HCT116 (cell line): ENCODE measurements around the gene ARMCX5. TPM values are rescaled to one million over a fixed set of nuclear protein-coding genes. Genes with fewer than 3 reads are reported as not detected.

ENCODE experiments used
- ATAC-seq: fragments of 200-7000 bp; cut with Tn5 transposase; 2 replicates; pipeline ENCODE4 v1.9.1; 2020; ENCODE audit warnings: mild to moderate bottlenecking, moderate library complexity
- BruUV-seq: library from RNA; stranded (reverse); fragments of 400-500 nt; replicated peaks from 2 replicates; lab custom pipeline; 2021; lab: Mats Ljungman, UMichigan
- CTCF ChIA-PET: fragments of 300-600 bp; sonication (Branson Sonifier 250); formaldehyde crosslinking; loops from one replicate; lab custom pipeline; 2021; ENCODE audit warnings: antibody characterized with exemption; lab: Charles Lee
- POLR2A ChIA-PET: fragments of 300-600, 350-600 bp; sonication (Branson Sonifier 250); formaldehyde crosslinking; loops from one replicate; lab custom pipeline; 2021; ENCODE audit warnings: antibody characterized with exemption; lab: Charles Lee
- RAD21 ChIA-PET, 2 experiments: fragments of 300-600 bp; sonication (Branson Sonifier 250); formaldehyde crosslinking; loops; one replicate each; lab custom pipeline; 2023; ENCODE audit warnings: low total read pairs in 2 of 2; ENCODE audit not compliant: uncharacterized antibody in 2 of 2, unreplicated experiment in 2 of 2, low non-redundant PET in 1 of 2; lab: Charles Lee
- DNase-seq: peaks from one replicate; pipeline ENCODE4 v3.0.0-alpha.2; 2010; ENCODE audit warnings: low read depth, low spot score
- H2AFZ ChIP-seq: fragments of 200-600 bp; shearing (Covaris generic), sonication (generic); 2 replicates; pipeline ENCODE4 v1.6.1; 2017; ENCODE audit warnings: low read depth, mixed run types, mixed read lengths, antibody characterized with exemption, low read length; ENCODE audit not compliant: poor library complexity, severe bottlenecking
- H3K27ac ChIP-seq: 2 replicates; pipeline ENCODE4 v1.5.1; 2012; ENCODE audit warnings: low read depth, low read length
- H3K27me3 ChIP-seq: fragments of 200-600 bp; sonication (generic); 2 replicates; pipeline ENCODE4 v1.6.1; 2016; ENCODE audit warnings: mixed run types, low read length, mixed read lengths; ENCODE audit not compliant: insufficient read depth
- H3K36me3 ChIP-seq, 2 experiments: fragments of 200-500 bp in 1 of 2; fragments of 200-600 bp in 1 of 2; sonication (Bioruptor generic) in 1 of 2; sonication (generic) in 1 of 2; 2 replicates each; pipeline versions ENCODE4 v1.5.1 to v1.6.1; 2014 to 2016; ENCODE audit warnings: low read length in 2 of 2, inconsistent platforms in 1 of 2, mixed read lengths in 1 of 2, mixed run types in 1 of 2; ENCODE audit not compliant: insufficient read depth in 2 of 2, control insufficient read depth in 1 of 2
- H3K4me1 ChIP-seq, 2 experiments: fragments of 200-600 bp in 1 of 2; sonication (generic) in 1 of 2; 2 replicates each; pipeline versions ENCODE4 v1.5.1 to v1.6.1; 2012 to 2017; ENCODE audit warnings: low read length in 2 of 2, inconsistent platforms in 1 of 2, mild to moderate bottlenecking in 1 of 2, mixed read lengths in 1 of 2, mixed run types in 1 of 2, moderate library complexity in 1 of 2; ENCODE audit not compliant: insufficient read depth in 2 of 2, control insufficient read depth in 1 of 2
- H3K4me2 ChIP-seq: fragments of 200-600 bp; sonication (generic); 2 replicates; pipeline ENCODE4 v1.6.1; 2017; ENCODE audit warnings: mixed run types, low read length, mixed read lengths
- H3K4me3 ChIP-seq, 2 experiments: fragments of 200-600 bp in 1 of 2; sonication (generic) in 1 of 2; replicated peaks in 1 of 2; 2 replicates each; pipeline ENCODE4 v1.5.1; 2011 to 2016; ENCODE audit warnings: low read length in 2 of 2, control low read depth in 1 of 2, low read depth in 1 of 2, mild to moderate bottlenecking in 1 of 2, mixed read lengths in 1 of 2, mixed run types in 1 of 2
- H3K79me2 ChIP-seq: fragments of 200-600 bp; sonication (generic); 2 replicates; pipeline ENCODE4 v1.6.1; 2017; ENCODE audit warnings: mild to moderate bottlenecking, mixed run types, low read length, moderate library complexity, mixed read lengths; ENCODE audit not compliant: insufficient read depth
- H3K9ac ChIP-seq: fragments of 200-600 bp; sonication (generic); 2 replicates; pipeline ENCODE4 v1.6.1; 2016; ENCODE audit warnings: low read length, mixed read lengths
- H3K9me2 ChIP-seq: fragments of 200-600 bp; sonication (generic), shearing (Covaris generic); 2 replicates; pipeline ENCODE4 v1.6.1; 2017; ENCODE audit warnings: mixed run types, mild to moderate bottlenecking, moderate library complexity; ENCODE audit not compliant: insufficient read depth
- H3K9me3 ChIP-seq, 2 experiments: fragments of 200-500 bp in 1 of 2; fragments of 200-600 bp in 1 of 2; sonication (Bioruptor generic) in 1 of 2; sonication (generic) in 1 of 2; 2 replicates each; pipeline ENCODE4 v1.6.1; 2014 to 2017; ENCODE audit warnings: low read length in 2 of 2, mixed read lengths in 2 of 2, inconsistent platforms in 1 of 2, low read depth in 1 of 2, mild to moderate bottlenecking in 1 of 2, mixed run types in 1 of 2, moderate library complexity in 1 of 2; ENCODE audit not compliant: control insufficient read depth in 1 of 2, insufficient read depth in 1 of 2
- H4K20me1 ChIP-seq: fragments of 200-600 bp; sonication (generic), shearing (Covaris generic); 2 replicates; pipeline ENCODE4 v1.6.1; 2017; ENCODE audit warnings: mixed run types, mild to moderate bottlenecking, moderate library complexity; ENCODE audit not compliant: insufficient read depth
- ATF3 ChIP-seq: IDR thresholded peaks from 2 replicates; pipeline ENCODE4 v1.6.1; 2012
- CBX3 ChIP-seq: IDR thresholded peaks from 2 replicates; pipeline ENCODE4 v1.6.1; 2012; ENCODE audit warnings: low read depth
- EGR1 ChIP-seq: IDR thresholded peaks from 2 replicates; pipeline ENCODE4 v1.6.1; 2012; ENCODE audit warnings: low read depth
- EZH2phosphoT487 ChIP-seq: fragments of 200-600 bp; IDR thresholded peaks from 2 replicates; pipeline ENCODE4 v1.6.1; 2018; ENCODE audit warnings: antibody characterized with exemption, borderline replicate concordance
- FOSL1 ChIP-seq: IDR thresholded peaks from 2 replicates; pipeline ENCODE4 v1.6.1; 2012; ENCODE audit warnings: low read depth
- JUND ChIP-seq: IDR thresholded peaks from 2 replicates; pipeline ENCODE4 v1.6.1; 2012
- MAX ChIP-seq: IDR thresholded peaks from 2 replicates; pipeline ENCODE4 v1.6.1; 2012
- POLR2A ChIP-seq: IDR thresholded peaks from 2 replicates; pipeline ENCODE4 v1.7.0; 2011; ENCODE audit warnings: borderline replicate concordance; ENCODE audit not compliant: insufficient read depth, insufficient read length; ENCODE audit errors: extremely low read depth
- POLR2AphosphoS5 ChIP-seq: IDR thresholded peaks from 2 replicates; pipeline ENCODE4 v1.6.1; 2011; ENCODE audit warnings: mild to moderate bottlenecking, low read depth, low read length, moderate library complexity
- RAD21 ChIP-seq: IDR thresholded peaks from 2 replicates; pipeline ENCODE4 v1.6.1; 2012; ENCODE audit warnings: low read depth, mild to moderate bottlenecking
- REST ChIP-seq: IDR thresholded peaks from 2 replicates; pipeline ENCODE4 v1.6.1; 2012; ENCODE audit warnings: low read depth
- SIN3A ChIP-seq: IDR thresholded peaks from 2 replicates; pipeline ENCODE4 v1.6.1; 2012; ENCODE audit warnings: low read depth
- SP1 ChIP-seq: IDR thresholded peaks from 2 replicates; pipeline ENCODE4 v1.6.1; 2012; ENCODE audit warnings: low read depth
- TCF7L2 ChIP-seq: IDR thresholded peaks from 2 replicates; pipeline ENCODE4 v1.7.0; 2011; ENCODE audit warnings: borderline replicate concordance, inconsistent platforms; ENCODE audit not compliant: insufficient read depth, insufficient read length; ENCODE audit errors: extremely low read depth
- ZBTB33 ChIP-seq: IDR thresholded peaks from 2 replicates; pipeline ENCODE4 v1.6.1; 2011; ENCODE audit warnings: mild to moderate bottlenecking, low read length, moderate library complexity; ENCODE audit not compliant: insufficient replicate concordance; ENCODE audit errors: extremely low read depth
- ZNF274 ChIP-seq: fragments of 200-500 bp; sonication (Bioruptor generic); IDR thresholded peaks from 2 replicates; pipeline ENCODE4 v1.6.1; 2014; ENCODE audit warnings: mild to moderate bottlenecking, low read depth, low read length, inconsistent platforms
- intact Hi-C: fragments of 100-400 bp; cut with micrococcal nuclease; formaldehyde crosslinking; loops from 2 replicates; pipeline ENCODE4 v1.10.0; 2022
- total RNA-seq: library from RNA; stranded (reverse); gene quantifications from one replicate; pipeline ENCODE4 v1.2.1, GENCODE V29; 2021; ENCODE audit not compliant: unreplicated experiment

The ARMCX5 gene
- total RNA-seq, 1 experiment from 2014 or later, result 11.7 TPM

GRCh38 chrX:102627640-102628039 is 28.3 kb downstream of the ARMCX5 start:
- ChIA-PET POLR2A (no interaction called here), RAD21 (no interaction called here), CTCF (no interaction called here)
- no TSS peak for BruUV-seq
- no peaks in the 10 kb centered on the region for H3K9me3 ChIP-seq
- no peaks in the 10 kb centered on the region for H3K79me2 ChIP-seq
- no peaks in the 10 kb centered on the region for H3K36me3 ChIP-seq
- H3K4me2 ChIP-seq, result no peak overlapping the region
- no peak for ATAC-seq
- no peak overlapping the region for H3K9ac ChIP-seq
- no peak overlapping the region for H3K27ac ChIP-seq
- no peaks in the 10 kb centered on the region for H3K9me2 ChIP-seq
- no peaks in the 10 kb centered on the region for H3K27me3 ChIP-seq
- no peaks in the 10 kb centered on the region for H3K4me1 ChIP-seq
- no peak overlapping the region for H3K4me3 ChIP-seq
- intact Hi-C loops, result no loop called here
- DNase-seq, result no peak
- H2AFZ ChIP-seq, result no peak overlapping the region
- H4K20me1 ChIP-seq, result no peaks in the 10 kb centered on the region
- TF ChIP-seq ATF3, result no peak
- TF ChIP-seq EZH2phosphoT487, result no peak
- no peak for TF ChIP-seq TCF7L2
- no peak for TF ChIP-seq MAX
- no peak for TF ChIP-seq EGR1
- no peak for TF ChIP-seq FOSL1
- TF ChIP-seq RAD21, result no peak
- TF ChIP-seq JUND, result no peak

GRCh38 chrX:102637561-102637960 is 38.2 kb downstream of the ARMCX5 start:
- POLR2A ChIA-PET, result no interaction called here
- BruUV-seq, result no TSS peak
- no peaks in the 10 kb centered on the region for H3K9me2 ChIP-seq
- TF ChIP-seq REST, result no peak
- no peak for TF ChIP-seq POLR2A
- TF ChIP-seq ZBTB33, result no peak
- no peak for TF ChIP-seq POLR2AphosphoS5
- no peak for TF ChIP-seq CBX3
- TF ChIP-seq FOSL1, result no peak
- TF ChIP-seq SIN3A, result no peak
- TF ChIP-seq TCF7L2, result no peak
- TF ChIP-seq ZNF274, result no peak
- TF ChIP-seq RAD21, result no peak
- no peak for TF ChIP-seq MAX
- TF ChIP-seq SP1, result no peak

More at GRCh38 chrX:102637561-102637960, 38.2 kb downstream of the ARMCX5 start:
- Histone ChIP-seq H4K20me1 (no peaks in the 10 kb centered on the region), H2AFZ (no peak overlapping the region), H3K4me2 (no peak overlapping the region), H3K36me3 (no peaks in the 10 kb centered on the region), H3K4me3 (no peak overlapping the region), H3K9ac (no peak overlapping the region), H3K27ac (no peak overlapping the region), H3K4me1 (no peaks in the 10 kb centered on the region), H3K79me2 (no peaks in the 10 kb centered on the region), H3K27me3 (no peaks in the 10 kb centered on the region), H3K9me3 (no peaks in the 10 kb centered on the region)
- ChIA-PET CTCF (no interaction called here), RAD21 (no interaction called here)
- DNase-seq (no peak), ATAC-seq (no peak)
- intact Hi-C loops, result no loop called here
